ENCODE measurements around the gene MUC2.

- TF ChIP-seq CTCF (IDR thresholded peaks at IDR 0.05; ENCODE audit: low read depth, low read length) (no peak), POLR2A (IDR thresholded peaks at IDR 0.05; ENCODE audit: extremely low read depth, insufficient read length) (no peak)
These were observed 46.1 kb downstream of the MUC2 start for GRCh38 chr11:1120532-1121330.
